ENCODE results near the gene GCN1.

- no peak for TF ChIP-seq CTCF (IDR thresholded peaks at IDR 0.05)
- TF ChIP-seq POLR2A (IDR thresholded peaks at IDR 0.05), result no peak
- no peak for TF ChIP-seq EP300 (IDR thresholded peaks at IDR 0.05)
- TF ChIP-seq POLR2AphosphoS5 (IDR thresholded peaks at IDR 0.05), result no peak
Measured at GRCh38 chr12:120155072-120155471, 39.4 kb downstream of the GCN1 start.
